HG02678 (cell line): ENCODE data around the gene RRAGC.

Experiments
- ATAC-seq: cut with Tn5 transposase; IDR thresholded peaks from one replicate; pipeline ENCODE4 v1.9.1; 2021; ENCODE audit warnings: mild to moderate bottlenecking, moderate library complexity; ENCODE audit not compliant: unreplicated experiment

Gene RRAGC

DNA sequence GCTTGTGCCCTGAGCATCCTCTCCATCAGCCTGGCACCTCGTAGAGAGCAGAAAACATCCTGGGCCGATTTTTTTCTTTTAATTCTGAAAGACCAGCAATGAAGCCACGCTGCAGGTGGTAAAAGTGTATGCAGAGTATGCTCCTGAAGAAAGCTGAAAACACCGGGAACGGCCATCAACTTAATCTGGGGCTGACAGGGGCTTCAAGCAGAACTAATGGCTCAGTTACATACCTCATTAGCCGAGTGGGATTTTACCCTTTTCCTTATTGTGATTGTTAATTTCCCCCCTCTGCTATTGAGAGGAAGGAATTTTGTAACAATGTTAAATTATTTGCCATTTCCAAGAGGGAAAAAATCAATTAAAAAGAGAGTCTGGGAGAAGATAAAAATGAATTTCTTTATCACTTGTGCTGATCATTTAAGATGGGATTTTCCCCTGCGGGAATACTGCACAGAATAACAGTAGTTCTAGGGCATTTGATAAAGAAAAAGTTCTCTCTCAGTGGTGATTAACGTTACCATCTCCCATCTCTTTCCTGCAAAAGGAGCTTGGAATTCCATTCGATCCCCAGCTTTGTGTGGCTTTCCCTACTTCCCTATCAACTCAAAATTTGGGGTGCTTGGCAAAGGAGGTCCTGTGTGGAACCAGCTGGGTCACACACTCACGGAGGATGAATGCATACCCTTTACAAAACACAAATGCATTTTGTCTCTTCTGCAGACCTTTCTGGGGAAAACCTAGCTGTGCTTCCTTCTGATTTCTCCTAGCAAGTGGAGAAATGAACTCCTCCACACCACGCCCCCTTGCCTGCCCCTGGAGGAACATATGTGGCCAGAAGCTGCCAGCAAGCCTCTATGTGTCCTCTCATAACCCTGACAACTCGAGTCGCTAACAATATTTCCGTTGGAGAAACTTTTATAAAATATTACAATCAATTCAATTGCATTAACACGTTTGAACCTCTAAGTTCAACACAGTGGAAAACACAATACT lies 70.9 kb downstream of the RRAGC start:
- no peak for ATAC-seq
